ENCODE data around the gene JARID2.

The JARID2 gene

GRCh38 chr6:15245361-15246216 lies at the start of gene JARID2:
JARID2 (plus strand) TSS chr6:15246069; CDS start chr6:15246540, 471 bp downstream.
- peak; percentile 99 for DNase-seq (ENCODE audit: low read depth)
- peak within 1 kb of the TSS; percentile 86 for H3K4me3 ChIP-seq (ENCODE audit: low read depth, low read length)
- TF ChIP-seq CTCF (IDR thresholded peaks at IDR 0.05; ENCODE audit: low read depth, low read length) = no peak
- peak; percentile 54 for TF ChIP-seq MYC (IDR thresholded peaks at IDR 0.05; ENCODE audit: low read depth, low read length)
- TF ChIP-seq, protein P1, sequence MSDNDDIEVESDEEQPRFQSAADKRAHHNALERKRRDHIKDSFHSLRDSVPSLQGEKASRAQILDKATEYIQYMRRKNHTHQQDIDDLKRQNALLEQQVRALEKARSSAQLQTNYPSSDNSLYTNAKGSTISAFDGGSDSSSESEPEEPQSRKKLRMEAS (IDR thresholded peaks at IDR 0.05; ENCODE audit: low read depth, low read length) = peak; percentile 53
- peak; percentile 69 for TF ChIP-seq POLR2A (IDR thresholded peaks at IDR 0.05; ENCODE audit: extremely low read depth, insufficient read length)

DNA sequence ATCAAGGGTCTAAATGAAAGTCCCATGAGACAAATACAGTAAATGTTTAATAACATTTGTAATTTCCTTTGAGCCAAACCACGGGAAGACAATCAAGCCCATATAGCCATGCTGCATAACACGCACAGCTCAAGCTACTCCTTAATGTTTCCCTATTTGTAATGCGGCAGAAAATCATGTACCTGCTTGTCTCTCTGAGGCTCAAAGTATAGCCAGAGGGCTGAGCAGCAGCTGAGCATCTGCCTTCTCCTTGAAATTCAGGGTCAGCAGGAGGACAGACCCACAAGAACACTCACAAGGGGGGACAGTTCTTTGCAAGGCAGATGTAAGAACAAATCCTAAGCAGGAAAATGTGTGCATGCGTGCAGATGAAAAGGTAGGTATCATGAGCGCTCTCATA lies 45.8 kb upstream of the JARID2 start:
- no peak for DNase-seq (ENCODE audit: low read depth)
- TF ChIP-seq POLR2A (IDR thresholded peaks at IDR 0.05; ENCODE audit: extremely low read depth, insufficient read length) (no peak), MYC (IDR thresholded peaks at IDR 0.05; ENCODE audit: low read depth, low read length) (no peak), CTCF (IDR thresholded peaks at IDR 0.05; ENCODE audit: low read depth, low read length) (no peak)
- TF ChIP-seq, protein P1 (IDR thresholded peaks at IDR 0.05; ENCODE audit: low read depth, low read length) = no peak
- no peak overlapping the region for H3K4me3 ChIP-seq (ENCODE audit: low read depth, low read length)

DNA sequence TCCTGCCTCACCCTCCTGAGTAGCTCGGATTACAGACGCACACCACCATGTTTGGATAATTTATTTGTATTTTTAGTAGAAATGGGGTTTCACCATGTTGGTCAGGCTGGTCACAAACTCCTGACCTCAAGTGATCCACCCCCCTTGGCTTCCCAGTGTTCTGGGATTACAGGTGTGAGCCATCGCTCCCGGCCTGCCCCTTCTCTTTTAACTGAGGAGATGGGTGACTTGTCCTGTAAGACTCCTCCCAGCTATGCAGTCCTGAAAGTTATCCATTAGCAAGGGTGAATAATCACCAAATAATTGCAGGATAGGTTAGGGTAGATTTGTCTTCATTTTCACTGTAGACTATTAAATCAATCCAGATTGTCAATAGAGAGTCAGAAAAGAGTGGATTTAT lies 40.5 kb upstream of the JARID2 start:
- TF ChIP-seq MYC (IDR thresholded peaks at IDR 0.05; ENCODE audit: low read depth, low read length) (no peak), CTCF (IDR thresholded peaks at IDR 0.05; ENCODE audit: low read depth, low read length) (no peak), POLR2A (IDR thresholded peaks at IDR 0.05; ENCODE audit: extremely low read depth, insufficient read length) (no peak)
- TF ChIP-seq, protein P1 (IDR thresholded peaks at IDR 0.05; ENCODE audit: low read depth, low read length) = no peak
- H3K4me3 ChIP-seq (ENCODE audit: low read depth, low read length) = no peak overlapping the region
- DNase-seq (ENCODE audit: low read depth) = no peak

- no peak for DNase-seq (ENCODE audit: low read depth)
Measured at GRCh38 chr6:15206887-15207286, 39.0 kb upstream of the JARID2 start.

GRCh38 chr6:15207923-15208322 lies 37.9 kb upstream of the JARID2 start:
- no peak for DNase-seq (ENCODE audit: low read depth)
- H3K4me3 ChIP-seq (ENCODE audit: low read depth, low read length) = no peak overlapping the region
- TF ChIP-seq CTCF (IDR thresholded peaks at IDR 0.05; ENCODE audit: low read depth, low read length) (no peak), MYC (IDR thresholded peaks at IDR 0.05; ENCODE audit: low read depth, low read length) (no peak)
- TF ChIP-seq, protein P1 (IDR thresholded peaks at IDR 0.05; ENCODE audit: low read depth, low read length) = no peak

More at GRCh38 chr6:15206887-15207286, 39.0 kb upstream of the JARID2 start:
- no peak overlapping the region for H3K4me3 ChIP-seq (ENCODE audit: low read depth, low read length)
- TF ChIP-seq POLR2A (IDR thresholded peaks at IDR 0.05; ENCODE audit: extremely low read depth, insufficient read length) (no peak), CTCF (IDR thresholded peaks at IDR 0.05; ENCODE audit: low read depth, low read length) (no peak), MYC (IDR thresholded peaks at IDR 0.05; ENCODE audit: low read depth, low read length) (no peak)
- TF ChIP-seq, protein P1 (IDR thresholded peaks at IDR 0.05; ENCODE audit: low read depth, low read length) = no peak

Measured in NB4 (cell line).